LNCaP clone FGC (cell line): ENCODE measurements around the gene FBLN2.

ENCODE experiments used
- DNase-seq: peaks from one replicate; pipeline ENCODE4 v3.0.0-alpha.2; 2011; ENCODE audit warnings: low read depth
- H3K4me3 ChIP-seq: 2 replicates; pipeline ENCODE4 v1.5.1; 2011; ENCODE audit warnings: mild to moderate bottlenecking, low read depth, low read length, control low read depth
- CTCF ChIP-seq: IDR thresholded peaks from 2 replicates; pipeline ENCODE4 v1.5.1; 2012; ENCODE audit warnings: mild to moderate bottlenecking; ENCODE audit not compliant: control insufficient read depth, insufficient read depth; ENCODE audit errors: extremely low read depth

FBLN2 gene

GRCh38 chr3:13620776-13621365 is 71.9 kb downstream of the FBLN2 start:
- no peak overlapping the region for H3K4me3 ChIP-seq
- no peak for TF ChIP-seq CTCF
- no peak for DNase-seq

DNA sequence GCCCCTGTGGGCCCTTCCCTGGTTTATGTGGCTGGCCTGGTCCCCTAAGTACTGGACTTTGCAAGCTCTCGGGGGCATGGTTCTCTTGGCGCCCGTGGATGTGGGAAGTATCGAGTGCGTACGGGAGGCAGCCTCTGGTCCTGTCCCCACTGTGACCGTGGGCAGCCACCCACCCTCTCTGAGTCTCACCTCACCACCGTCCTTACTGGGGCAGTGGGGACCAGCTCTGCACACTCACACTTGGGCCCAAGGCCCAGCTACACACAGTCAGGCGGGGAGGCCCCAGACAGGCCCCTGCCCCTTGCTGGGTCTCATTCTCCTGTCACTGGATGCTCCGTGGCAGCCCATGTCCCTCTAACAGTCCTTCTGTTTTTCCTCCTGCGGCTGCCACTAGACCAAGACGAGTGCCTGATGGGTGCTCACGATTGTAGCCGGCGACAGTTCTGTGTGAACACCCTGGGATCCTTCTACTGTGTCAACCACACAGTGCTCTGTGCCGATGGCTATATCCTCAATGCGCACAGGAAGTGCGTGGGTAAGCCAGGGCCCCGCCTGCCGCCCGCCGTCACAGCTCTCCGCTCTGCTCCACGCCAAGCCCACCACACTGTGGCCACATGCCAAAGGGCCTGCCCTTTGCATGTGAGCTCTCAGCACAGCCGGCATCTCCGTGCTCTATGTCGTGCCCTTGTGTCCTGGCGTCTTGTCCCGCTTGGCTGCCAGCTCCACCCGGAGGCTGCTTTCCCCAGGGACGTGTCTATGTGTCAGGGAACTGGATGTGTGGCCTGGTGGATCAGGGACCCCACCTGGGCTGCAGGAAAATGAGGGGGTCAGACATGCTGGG is 72.7 kb downstream of the FBLN2 start:
- no peak for TF ChIP-seq CTCF
- H3K4me3 ChIP-seq: no peak overlapping the region
- DNase-seq: no peak

GRCh38 chr3:13622356-13622755 is 73.4 kb downstream of the FBLN2 start:
- TF ChIP-seq CTCF: no peak
- DNase-seq: no peak
- H3K4me3 ChIP-seq: no peak overlapping the region

- no peak for TF ChIP-seq CTCF
- H3K4me3 ChIP-seq: no peak overlapping the region
- no peak for DNase-seq
Observed at GRCh38 chr3:13623101-13623654, 74.3 kb downstream of the FBLN2 start.

DNA sequence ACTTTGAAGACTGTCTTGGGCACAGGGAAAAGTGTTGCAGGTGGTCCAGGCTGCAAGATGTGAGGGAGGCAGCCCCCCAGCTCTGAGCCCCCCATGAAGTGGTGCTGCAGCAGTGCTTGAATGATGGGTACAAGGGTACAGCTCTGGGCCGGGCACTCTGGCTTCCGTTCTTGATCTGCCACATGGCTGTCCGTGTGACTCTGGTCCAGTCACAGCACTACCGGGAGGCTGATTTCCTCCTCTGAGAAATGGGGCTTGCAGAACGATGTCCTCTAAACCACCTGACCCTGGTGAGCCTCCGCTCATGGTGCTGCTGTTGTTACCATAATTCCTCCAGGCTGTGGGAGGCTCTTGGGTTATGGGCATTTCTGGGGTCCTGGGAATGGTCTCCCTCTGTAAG is 75.1 kb downstream of the FBLN2 start:
- H3K4me3 ChIP-seq: no peak overlapping the region
- no peak for DNase-seq
- TF ChIP-seq CTCF: no peak

GRCh38 chr3:13624671-13625125 is 75.8 kb downstream of the FBLN2 start:
- no peak overlapping the region for H3K4me3 ChIP-seq
- TF ChIP-seq CTCF: no peak
- no peak for DNase-seq
